Activated T-cell treated with anti-CD3 and anti-CD28 coated beads for 1 hour (primary cell): ENCODE data around the gene EFR3B.

Source experiments
- DNase-seq: peaks from one replicate; pipeline ENCODE4 v3.0.0-alpha.2; 2020; ENCODE audit warnings: low read depth

Gene EFR3B

GRCh38 chr2:25035537-25036220, 6.2 kb upstream of the EFR3B start:
- no peak for DNase-seq

DNA sequence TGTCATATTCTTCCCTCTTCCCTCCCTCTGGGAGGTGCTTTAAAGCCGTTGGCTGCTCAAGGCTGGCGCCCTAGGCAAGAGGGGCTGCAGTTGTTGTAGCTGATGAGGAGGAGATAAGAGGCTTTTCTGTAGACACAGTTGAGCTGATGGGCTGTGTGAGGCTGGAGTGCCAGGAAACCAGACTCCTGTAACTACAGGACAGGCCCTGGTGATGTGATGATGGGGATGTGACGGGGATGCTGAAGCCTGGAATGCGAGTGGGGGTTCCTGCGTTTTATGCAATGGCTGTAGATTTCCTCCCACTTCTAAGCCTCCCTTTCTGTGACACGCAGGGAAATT, 5.7 kb upstream of the EFR3B start:
- DNase-seq, result no peak

- DNase-seq, result no peak
Observed at GRCh38 chr2:25039126-25039525, 2.8 kb upstream of the EFR3B start.

- DNase-seq, result no peak
Observed at GRCh38 chr2:25041307-25041927, 459 bp upstream of the EFR3B start.

DNA sequence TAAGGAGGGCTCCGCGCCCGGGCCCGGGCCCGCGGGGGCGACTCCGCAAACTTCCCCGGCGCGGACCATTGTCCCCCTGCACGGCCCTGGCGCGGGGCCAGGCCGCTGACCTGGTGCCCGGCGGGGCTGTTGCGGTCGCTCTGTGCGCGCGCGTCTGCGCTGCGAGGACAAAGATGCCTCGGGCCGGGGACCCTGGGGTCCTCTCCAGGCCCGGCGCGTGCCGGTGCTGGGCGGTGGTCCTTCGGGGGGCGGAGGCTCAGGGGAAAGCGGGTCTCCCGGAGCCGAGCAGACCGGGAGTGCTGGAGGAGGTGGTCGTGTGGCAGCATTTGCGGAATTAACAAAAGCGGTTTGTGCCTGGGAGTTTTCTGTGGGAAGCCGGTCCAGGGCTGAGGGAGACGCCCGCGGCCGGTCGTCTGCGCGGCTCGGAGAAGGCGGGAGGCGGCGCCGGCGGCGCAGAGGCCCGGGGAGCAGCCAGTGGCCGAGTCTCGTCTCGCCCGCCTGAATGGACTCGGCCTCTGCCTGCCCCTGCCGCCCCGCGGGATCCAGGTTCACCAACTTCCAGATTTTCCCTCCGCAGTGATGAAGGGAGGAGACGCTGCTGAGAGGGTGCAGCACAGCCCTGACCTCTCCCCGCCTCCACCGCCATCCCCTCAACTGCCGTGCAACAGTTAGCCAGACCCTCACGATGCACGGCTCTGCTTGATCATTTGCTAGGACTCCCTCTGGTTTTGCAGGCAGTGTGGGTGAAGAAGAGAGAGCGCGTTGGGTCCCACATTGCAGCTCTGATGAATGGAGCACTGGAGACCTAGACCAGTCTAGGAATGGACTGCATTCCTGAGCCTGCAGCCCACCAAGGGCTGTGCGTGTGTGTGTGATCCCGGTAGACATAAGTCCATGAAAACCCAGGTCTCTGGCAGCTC, 705 bp downstream of the EFR3B start:
- no peak for DNase-seq

DNA sequence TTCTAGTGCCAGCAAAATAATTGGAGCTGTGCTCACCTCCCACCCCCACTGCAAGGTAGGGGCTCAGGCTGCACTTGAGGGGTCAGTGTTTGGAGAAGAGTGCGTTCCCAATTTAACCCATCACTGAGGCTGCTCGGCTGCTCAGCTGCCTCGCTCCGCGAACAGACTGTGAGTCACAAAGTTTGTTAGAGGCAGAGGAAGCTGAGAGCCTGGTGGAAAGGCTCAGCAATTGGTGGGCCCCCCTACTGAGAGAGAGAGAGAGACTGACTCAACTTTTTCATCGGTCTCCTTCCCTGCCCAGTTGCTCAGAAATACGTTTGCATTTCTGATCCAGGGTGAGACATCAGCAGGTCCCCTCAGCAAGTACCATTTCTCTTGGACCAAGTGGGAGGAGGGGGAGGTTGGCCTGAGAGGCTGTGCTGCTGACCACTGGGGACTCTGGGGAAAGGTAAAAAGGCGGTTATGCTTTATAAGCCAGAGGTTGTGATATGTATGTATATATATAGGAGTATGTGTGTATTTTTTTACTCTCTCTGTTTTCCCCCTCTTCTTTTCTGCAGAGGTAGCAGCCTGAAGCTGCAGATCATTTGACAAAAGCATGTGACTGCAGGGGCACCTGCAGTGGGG, 1.5 kb downstream of the EFR3B start:
- DNase-seq, result peak; percentile 22

GRCh38 chr2:25044011-25044410, 2.1 kb downstream of the EFR3B start:
- no peak for DNase-seq

DNA sequence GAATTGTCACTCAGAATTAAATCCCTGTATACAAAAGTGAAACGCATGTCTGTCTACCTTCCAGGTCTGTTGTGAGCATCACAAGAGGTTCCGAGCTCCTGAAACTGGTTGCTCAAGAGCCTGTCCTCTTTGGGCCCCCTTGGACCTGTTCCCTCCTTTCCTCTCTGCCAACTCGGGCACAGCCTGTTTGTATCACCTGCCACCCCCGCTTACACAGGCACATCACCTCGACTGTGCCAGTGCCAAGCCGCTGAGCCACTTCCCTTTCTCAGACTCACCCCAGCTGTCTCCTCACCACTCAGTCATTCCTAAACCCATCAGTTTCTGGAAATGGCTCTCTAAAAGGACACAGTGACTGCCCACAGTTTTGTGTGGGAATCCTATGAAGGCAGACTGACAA, 3.1 kb downstream of the EFR3B start:
- no peak for DNase-seq

- DNase-seq, result no peak
Observed at GRCh38 chr2:25049422-25049821, 7.5 kb downstream of the EFR3B start.

GRCh38 chr2:25050128-25050527, 8.3 kb downstream of the EFR3B start:
- no peak for DNase-seq

DNA sequence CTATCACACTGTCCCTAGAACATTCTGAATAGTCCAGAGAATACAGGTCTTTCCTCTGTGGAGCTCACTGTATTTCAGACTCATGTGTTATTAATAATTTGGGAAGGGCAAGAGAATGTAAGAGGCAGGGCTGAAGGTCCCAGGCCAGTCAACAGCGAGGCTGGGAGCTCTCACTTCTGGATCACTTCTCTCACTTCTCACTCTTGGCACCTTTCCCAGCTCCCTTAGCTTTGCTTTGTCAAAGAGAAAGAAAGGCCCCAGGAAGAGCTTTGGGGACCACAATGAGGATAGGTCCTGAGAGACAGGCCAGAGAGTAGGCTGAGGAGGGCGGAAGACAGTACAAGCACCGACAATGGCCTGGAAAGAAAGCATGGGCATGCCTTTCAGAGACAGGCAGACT, 11.2 kb downstream of the EFR3B start:
- no peak for DNase-seq

DNA sequence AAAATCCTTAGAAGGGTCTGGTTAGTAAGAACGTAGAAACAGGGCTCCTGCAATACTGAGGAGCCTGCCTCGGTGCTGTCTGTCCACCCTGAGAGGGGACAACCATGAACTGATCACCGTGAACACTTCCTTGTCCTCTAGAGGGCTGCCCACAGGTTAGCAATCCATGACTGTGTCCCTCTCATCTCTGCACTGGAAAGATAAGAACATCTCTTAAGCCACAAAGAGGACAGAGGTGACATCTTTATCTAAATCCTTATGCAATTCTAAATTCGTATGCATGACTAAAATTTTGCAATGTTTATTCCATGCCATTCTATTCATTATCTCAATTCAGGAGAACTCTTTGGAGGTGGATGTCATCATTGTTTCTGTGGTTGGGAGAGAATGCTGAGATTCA, 12.8 kb downstream of the EFR3B start:
- no peak for DNase-seq

DNA sequence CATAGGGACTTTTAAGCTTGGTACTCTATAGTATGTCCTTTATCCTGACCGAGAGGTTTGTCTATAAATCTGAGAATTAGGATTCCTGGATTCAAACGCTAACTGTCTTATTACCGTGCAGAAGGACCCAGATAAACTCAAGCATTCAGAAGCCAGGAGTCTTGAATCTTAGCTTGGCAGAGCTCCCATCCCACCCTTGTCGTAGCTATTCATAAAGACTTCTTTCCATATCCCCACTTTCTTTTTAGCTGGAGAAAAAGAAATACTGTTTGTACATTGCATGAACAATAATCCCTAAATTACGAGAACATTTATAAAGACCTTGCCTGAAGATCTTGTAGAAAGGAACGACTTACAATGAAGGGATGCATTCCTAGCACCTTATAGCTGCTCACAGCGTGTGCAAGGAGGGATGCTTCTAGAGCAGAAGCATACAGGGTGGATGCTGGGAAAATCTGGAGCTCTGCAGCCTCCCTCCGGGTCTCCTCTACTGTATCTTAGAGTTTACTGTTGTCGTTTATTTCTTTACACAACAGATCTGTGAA, 13.6 kb downstream of the EFR3B start:
- DNase-seq, result no peak

- DNase-seq, result no peak
Observed at GRCh38 chr2:25056098-25056821, 14.4 kb downstream of the EFR3B start.

DNA sequence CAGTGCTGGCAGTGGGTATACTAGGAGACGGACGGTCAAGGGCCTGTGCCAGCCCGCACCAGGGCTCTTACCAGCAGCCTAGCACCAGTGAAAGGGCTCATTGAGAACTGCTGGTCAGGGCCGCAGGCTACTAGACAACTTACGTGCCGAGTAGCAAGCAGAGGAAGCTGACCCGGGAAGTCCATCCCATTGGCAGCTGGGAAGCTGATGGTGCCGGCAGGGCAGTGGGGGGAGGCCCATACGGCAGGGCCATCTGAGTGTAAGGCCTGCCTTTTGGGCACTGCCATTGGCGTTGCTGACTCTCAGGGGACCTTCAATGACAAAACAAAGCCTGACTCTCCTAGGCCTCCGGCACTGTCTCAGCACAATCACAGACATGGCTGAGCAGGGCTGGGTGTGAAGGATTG, 20.6 kb downstream of the EFR3B start:
- DNase-seq, result no peak

DNA sequence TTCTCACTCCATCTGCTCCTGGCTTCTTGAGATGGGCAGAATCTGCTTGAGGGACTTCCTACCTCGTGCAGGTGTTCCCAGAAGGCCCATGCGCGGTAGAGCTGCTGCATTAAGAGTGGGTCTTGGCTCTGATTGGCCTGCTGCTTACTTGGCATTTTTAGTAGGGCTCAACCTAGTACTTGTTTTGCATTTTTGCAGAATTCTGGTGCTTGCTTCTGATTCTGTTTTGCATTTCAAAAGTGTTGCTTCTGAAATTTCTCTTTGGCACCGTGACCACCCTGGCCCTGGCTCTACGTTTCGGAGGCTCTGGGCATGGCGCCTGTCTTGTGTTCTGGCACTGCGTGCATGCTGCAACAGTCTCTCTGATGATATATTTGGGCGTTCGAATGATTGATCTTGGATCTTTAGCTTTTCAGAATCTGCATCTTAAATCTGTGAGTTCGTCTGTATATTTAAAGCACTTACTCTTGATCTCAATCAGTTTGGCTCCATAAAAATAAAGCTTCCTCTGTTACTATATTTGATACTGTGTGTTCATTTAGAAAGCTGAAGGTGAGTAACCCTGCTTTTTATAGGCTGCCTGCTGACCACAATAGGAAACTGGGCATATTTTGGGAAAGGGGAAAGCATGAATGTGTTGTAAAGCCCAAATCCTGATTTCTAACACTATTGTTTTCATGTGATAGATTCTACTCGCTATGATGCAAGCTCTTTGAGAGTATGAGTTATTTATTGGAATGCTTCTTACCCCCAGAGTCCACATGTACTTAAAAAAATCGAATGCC, 22.2 kb downstream of the EFR3B start:
- no peak for DNase-seq

DNA sequence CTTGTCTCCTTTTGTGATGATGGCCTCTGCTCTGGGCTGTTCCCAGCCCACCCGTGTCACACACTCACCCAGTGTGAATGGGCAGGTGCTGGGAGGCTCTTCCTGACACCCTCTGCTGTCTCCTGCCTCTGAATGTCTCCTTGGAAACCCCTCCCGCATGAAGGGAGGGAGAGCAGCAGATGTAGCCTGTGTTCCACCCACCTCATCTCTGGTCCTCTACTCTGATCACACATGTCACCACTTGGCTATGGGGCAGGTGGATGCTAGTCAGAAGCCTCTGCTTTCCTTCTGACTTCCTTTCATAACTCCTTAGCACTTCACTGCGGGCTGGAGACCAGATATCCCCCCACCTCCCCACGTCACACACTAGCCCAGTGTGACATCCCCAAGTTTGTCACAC, 23.9 kb downstream of the EFR3B start:
- no peak for DNase-seq

DNA sequence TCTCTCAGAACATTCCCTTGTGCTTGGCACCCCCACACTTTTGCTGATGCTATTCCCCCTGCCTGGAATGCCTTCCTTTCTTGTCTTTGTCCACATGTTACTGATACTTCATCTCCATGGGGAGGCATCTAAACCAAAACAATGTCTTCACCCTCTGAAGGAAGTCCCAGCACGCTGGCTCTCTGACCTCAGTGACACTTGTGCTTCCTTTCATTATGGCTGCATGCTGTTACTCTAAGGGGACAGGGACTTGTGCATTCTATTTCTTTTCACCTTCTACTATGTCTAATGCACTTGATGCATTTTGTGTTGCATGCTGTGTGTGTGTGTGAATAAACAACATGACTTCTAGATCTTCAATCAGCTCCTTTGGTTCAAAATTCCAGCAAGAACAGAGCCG, 24.6 kb downstream of the EFR3B start:
- DNase-seq, result no peak

GRCh38 chr2:25068217-25068616, 26.3 kb downstream of the EFR3B start:
- DNase-seq, result no peak

DNA sequence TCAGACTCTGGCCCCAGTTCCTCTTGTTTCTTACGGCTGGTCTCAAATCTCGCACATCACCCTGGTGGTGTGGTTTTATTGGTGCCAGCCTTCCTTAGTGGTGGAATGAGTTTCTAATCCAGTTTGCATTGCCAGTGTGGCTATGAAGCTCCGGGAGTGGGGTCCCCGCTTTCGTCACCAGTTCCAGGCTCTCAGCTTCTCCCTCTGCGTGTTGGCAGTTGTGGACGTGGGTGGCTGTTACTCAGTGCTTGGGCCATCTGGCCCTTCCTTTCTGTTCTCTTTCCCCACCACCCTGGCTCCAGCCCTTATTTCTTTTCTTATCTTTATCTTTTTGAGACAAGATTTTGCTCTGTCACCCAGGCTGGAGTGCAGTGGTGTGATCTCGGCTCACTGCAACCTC, 30.1 kb downstream of the EFR3B start:
- DNase-seq, result no peak

DNA sequence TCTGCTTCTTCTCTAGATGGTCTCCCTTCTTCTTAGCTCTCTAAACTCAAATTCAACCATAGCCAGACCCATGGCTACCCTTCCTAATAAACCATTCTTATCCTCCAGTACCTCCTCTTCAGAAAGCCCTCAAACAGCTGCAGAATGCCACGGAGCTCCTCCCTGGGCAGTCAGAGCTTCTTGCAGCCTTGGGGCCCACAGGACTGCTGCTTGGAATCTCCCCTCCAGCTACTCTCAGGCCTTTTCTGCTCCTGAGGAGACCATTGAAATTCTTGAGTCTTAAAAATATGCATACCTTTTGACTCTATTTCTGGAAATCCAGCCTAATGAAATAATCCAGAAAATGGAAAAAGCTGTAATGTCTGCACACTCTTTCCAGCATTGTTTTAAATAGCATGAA, 30.7 kb downstream of the EFR3B start:
- no peak for DNase-seq
